Activated CD4-positive, alpha-beta T cell treated with anti-CD3 and anti-CD28 coated beads for 36 hours (primary cell): ENCODE results near the gene KCNAB3. TPM values are rescaled to one million over a fixed set of nuclear protein-coding genes. Genes with fewer than 3 reads are reported as not detected.

Experiments
- ATAC-seq: fragments of 200-7000 bp; cut with Tn5 transposase; one replicate; pipeline ENCODE4 v1.10.0; 2021; ENCODE audit warnings: mild to moderate bottlenecking, moderate library complexity
- CTCF ChIA-PET: fragments of 350-600 bp; sonication (Branson Sonifier 250); formaldehyde crosslinking; loops from one replicate; lab custom pipeline; 2021; ENCODE audit warnings: antibody characterized with exemption; lab: Charles Lee
- POLR2A ChIA-PET: fragments of 350-600 bp; sonication (Branson Sonifier 250); formaldehyde crosslinking; loops from one replicate; lab custom pipeline; 2021; ENCODE audit warnings: antibody characterized with exemption, inconsistent platforms; lab: Charles Lee
- DNase-seq: peaks from one replicate; pipeline ENCODE4 v3.0.0-alpha.2; 2020
- H3K27ac Mint-ChIP-seq: one replicate; pipeline ENCODE4 v1.8.0; 2021; ENCODE audit warnings: mixed read lengths
- H3K27me3 Mint-ChIP-seq: one replicate; pipeline ENCODE4 v1.8.0; 2021; ENCODE audit warnings: mixed read lengths
- H3K36me3 Mint-ChIP-seq: one replicate; pipeline ENCODE4 v1.8.0; 2021; ENCODE audit warnings: low read depth, mixed read lengths
- H3K4me1 Mint-ChIP-seq: one replicate; pipeline ENCODE4 v1.8.0; 2021; ENCODE audit warnings: mixed read lengths
- H3K4me3 Mint-ChIP-seq: one replicate; pipeline ENCODE4 v1.8.0; 2021; ENCODE audit warnings: mild to moderate bottlenecking, moderate library complexity, mixed read lengths
- H3K9me3 Mint-ChIP-seq: one replicate; pipeline ENCODE4 v1.8.0; 2021; ENCODE audit warnings: low read depth, mixed read lengths
- intact Hi-C, 2 experiments: fragments of 100-400 bp; cut with DNase I in 1 of 2; cut with micrococcal nuclease in 1 of 2; formaldehyde crosslinking; loops; one replicate each; pipeline versions ENCODE4 v1.14.2 to v1.15.1; 2022 to 2024; cut with DNase I, micrococcal nuclease
- total RNA-seq, 2 experiments: library from RNA; stranded (reverse); gene quantifications; one replicate each; pipeline ENCODE4 v1.2.3, GENCODE V29; 2021

KCNAB3 gene
- total RNA-seq, 2 experiments from 2014 or later = 6.6 to 8.3 TPM

- Mint-ChIP-seq H3K9me3 (no peaks in the 10 kb centered on the region), H3K36me3 (peaks cover 4% of the 10 kb centered on the region), H3K4me1 (peaks cover 1% of the 10 kb centered on the region), H3K27ac (no peak overlapping the region), H3K4me3 (no peak overlapping the region), H3K27me3 (no peaks in the 10 kb centered on the region)
- ChIA-PET POLR2A (no interaction called here), CTCF (interaction anchor here (0.6 to 4.7 kb wide), 2 partner anchors 18 to 291 kb away, joined by 3 to 32 read pairs; no protein-coding TSS in a partner anchor)
- intact Hi-C loops = loop anchor here in 1 of 2 experiments (5.0 kb wide), 1 partner anchor 237 kb away; the partner anchor contains the start of gene ALOXE3
- no peak for DNase-seq
- ATAC-seq = peak; percentile 24
These were observed 49.4 kb downstream of the KCNAB3 start for GRCh38 chr17:7880076-7880868.

GRCh38 chr17:7878234-7878633 is 51.4 kb downstream of the KCNAB3 start:
- ChIA-PET POLR2A (no interaction called here), CTCF (interaction anchor here (0.6 to 4.7 kb wide), 3 partner anchors 12 to 374 kb away, joined by 3 to 32 read pairs (median 13); no protein-coding TSS in a partner anchor)
- Mint-ChIP-seq H3K27ac (no peak overlapping the region), H3K36me3 (peaks cover 10% of the 10 kb centered on the region), H3K27me3 (no peaks in the 10 kb centered on the region), H3K4me1 (no peaks in the 10 kb centered on the region), H3K4me3 (no peak overlapping the region), H3K9me3 (no peaks in the 10 kb centered on the region)
- intact Hi-C loops = no loop called here
- DNase-seq (no peak), ATAC-seq (no peak)

- Mint-ChIP-seq H3K27ac (no peak overlapping the region), H3K36me3 (peaks cover 16% of the 10 kb centered on the region), H3K27me3 (no peaks in the 10 kb centered on the region), H3K9me3 (no peaks in the 10 kb centered on the region), H3K4me1 (no peaks in the 10 kb centered on the region), H3K4me3 (no peak overlapping the region)
- DNase-seq (no peak), ATAC-seq (no peak)
- POLR2A ChIA-PET = no interaction called here
- intact Hi-C loops = no loop called here
- CTCF ChIA-PET = interaction anchor here (0.6 to 4.7 kb wide), 3 partner anchors 13 to 198 kb away, joined by 3 to 32 read pairs (median 3); no protein-coding TSS in a partner anchor
These were observed 53.8 kb downstream of the KCNAB3 start for GRCh38 chr17:7875804-7876370.

DNA sequence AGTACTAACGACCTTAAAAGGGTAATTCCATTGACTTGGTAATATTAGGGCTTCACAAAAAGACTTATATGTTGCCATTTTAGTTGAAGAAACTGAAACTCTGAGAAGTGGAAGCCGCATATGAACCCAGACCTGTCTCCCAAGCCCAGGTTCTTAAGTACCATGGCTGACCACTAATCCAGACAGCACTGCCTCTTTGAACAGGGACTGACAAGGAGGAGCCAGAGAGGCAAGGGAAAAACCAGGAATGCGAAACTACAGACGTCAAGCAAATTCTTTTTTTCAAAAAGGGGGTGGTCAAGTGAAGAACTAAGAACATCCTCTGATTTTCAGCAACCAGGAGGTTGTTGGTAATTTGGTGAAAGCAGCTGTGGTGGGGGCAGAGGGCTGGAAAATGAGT is 56.6 kb downstream of the KCNAB3 start:
- H3K4me3 Mint-ChIP-seq = no peak overlapping the region
- CTCF ChIA-PET = interaction anchor here (0.6 to 1.5 kb wide), 2 partner anchors 201 to 232 kb away, joined by 3 read pairs; no protein-coding TSS in a partner anchor
- DNase-seq (no peak), ATAC-seq (no peak)
- POLR2A ChIA-PET = interaction anchor here (0.6 to 1.1 kb wide), 3 partner anchors 11 to 53 kb away, joined by 3 read pairs; no protein-coding TSS in a partner anchor
- intact Hi-C loops = no loop called here
- H3K9me3 Mint-ChIP-seq = no peaks in the 10 kb centered on the region
- H3K4me1 Mint-ChIP-seq = peaks cover 10% of the 10 kb centered on the region
- no peaks in the 10 kb centered on the region for H3K27me3 Mint-ChIP-seq
- H3K36me3 Mint-ChIP-seq = peaks cover 18% of the 10 kb centered on the region
- H3K27ac Mint-ChIP-seq = no peak overlapping the region

Other genes with a start within 250 kb of the KCNAB3 start
- 100 to 1,000 TPM; 127 to 165 TPM for gene TP53, start 242.4 kb downstream of the KCNAB3 start, total RNA-seq
- gene WRAP53, start 241.4 kb downstream of the KCNAB3 start, total RNA-seq = 10 to 100 TPM; 23.5 to 27.1 TPM
- not detected for gene EFNB3, start 224.7 kb downstream of the KCNAB3 start, total RNA-seq
- gene DNAH2, start 212.1 kb downstream of the KCNAB3 start, total RNA-seq = not detected
- gene KDM6B, start 95.6 kb downstream of the KCNAB3 start, total RNA-seq = 10 to 100 TPM; 37.3 to 46.2 TPM
- 1 to 10 TPM; 3.5 to 5.6 TPM for gene TMEM88, start 74.8 kb downstream of the KCNAB3 start, total RNA-seq
- 10 to 100 TPM; 64.7 to 79.8 TPM for gene NAA38, start 72.3 kb downstream of the KCNAB3 start, total RNA-seq
- 10 to 100 TPM; 12.5 to 12.6 TPM for gene CYB5D1, start 71.9 kb downstream of the KCNAB3 start, total RNA-seq
- gene CHD3, start 41.1 kb downstream of the KCNAB3 start, total RNA-seq = 100 to 1,000 TPM; 145 to 161 TPM
- 1 to 10 TPM; 3.8 to 5.6 TPM for gene RNF227, start 13.6 kb downstream of the KCNAB3 start, total RNA-seq
- gene TRAPPC1, start 2.1 kb upstream of the KCNAB3 start, total RNA-seq = 100 to 1,000 TPM; 166 to 169 TPM
- gene CNTROB, start 2.4 kb upstream of the KCNAB3 start, total RNA-seq = 10 to 100 TPM; 53.0 to 80.5 TPM
- not detected for gene GUCY2D, start 72.8 kb upstream of the KCNAB3 start, total RNA-seq
- gene ALOX15B, start 109.2 kb upstream of the KCNAB3 start, total RNA-seq = under 1 TPM; 0.09 to 0.18 TPM
- gene ALOX12B, start 157.9 kb upstream of the KCNAB3 start, total RNA-seq = 1 to 10 TPM; 3.3 to 3.6 TPM
- gene ALOXE3, start 188.7 kb upstream of the KCNAB3 start, total RNA-seq = under 1 TPM; 0.27 to 0.28 TPM
- 1 to 10 TPM; 2.4 to 3.2 TPM for gene HES7, start 194.2 kb upstream of the KCNAB3 start, total RNA-seq
- 10 to 100 TPM; 46.5 to 55.9 TPM for gene PER1, start 222.5 kb upstream of the KCNAB3 start, total RNA-seq
- gene VAMP2, start 233.1 kb upstream of the KCNAB3 start, total RNA-seq = 10 to 100 TPM; 26.7 to 27.8 TPM
- gene TMEM107, start 246.5 kb upstream of the KCNAB3 start, total RNA-seq = 10 to 100 TPM; 24.0 to 34.4 TPM